GM12873 (cell line): ENCODE results near the gene SP4.

ENCODE experiments used
- TF ChIP-seq, protein P1 (sequence below): IDR thresholded peaks from 2 replicates; pipeline ENCODE4 v1.5.1; 2012; ENCODE audit warnings: low read depth, mild to moderate bottlenecking, moderate library complexity, low read length, control low read depth; ENCODE audit not compliant: insufficient read depth; ENCODE audit errors: missing control alignments

The SP4 gene

GRCh38 chr7:21514062-21514461 is 86.2 kb downstream of the SP4 start:
- TF ChIP-seq, protein P1, sequence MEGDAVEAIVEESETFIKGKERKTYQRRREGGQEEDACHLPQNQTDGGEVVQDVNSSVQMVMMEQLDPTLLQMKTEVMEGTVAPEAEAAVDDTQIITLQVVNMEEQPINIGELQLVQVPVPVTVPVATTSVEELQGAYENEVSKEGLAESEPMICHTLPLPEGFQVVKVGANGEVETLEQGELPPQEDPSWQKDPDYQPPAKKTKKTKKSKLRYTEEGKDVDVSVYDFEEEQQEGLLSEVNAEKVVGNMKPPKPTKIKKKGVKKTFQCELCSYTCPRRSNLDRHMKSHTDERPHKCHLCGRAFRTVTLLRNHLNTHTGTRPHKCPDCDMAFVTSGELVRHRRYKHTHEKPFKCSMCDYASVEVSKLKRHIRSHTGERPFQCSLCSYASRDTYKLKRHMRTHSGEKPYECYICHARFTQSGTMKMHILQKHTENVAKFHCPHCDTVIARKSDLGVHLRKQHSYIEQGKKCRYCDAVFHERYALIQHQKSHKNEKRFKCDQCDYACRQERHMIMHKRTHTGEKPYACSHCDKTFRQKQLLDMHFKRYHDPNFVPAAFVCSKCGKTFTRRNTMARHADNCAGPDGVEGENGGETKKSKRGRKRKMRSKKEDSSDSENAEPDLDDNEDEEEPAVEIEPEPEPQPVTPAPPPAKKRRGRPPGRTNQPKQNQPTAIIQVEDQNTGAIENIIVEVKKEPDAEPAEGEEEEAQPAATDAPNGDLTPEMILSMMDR: no peak

GRCh38 chr7:21524680-21525079 is 96.8 kb downstream of the SP4 start:
- TF ChIP-seq, protein P1: no peak

DNA sequence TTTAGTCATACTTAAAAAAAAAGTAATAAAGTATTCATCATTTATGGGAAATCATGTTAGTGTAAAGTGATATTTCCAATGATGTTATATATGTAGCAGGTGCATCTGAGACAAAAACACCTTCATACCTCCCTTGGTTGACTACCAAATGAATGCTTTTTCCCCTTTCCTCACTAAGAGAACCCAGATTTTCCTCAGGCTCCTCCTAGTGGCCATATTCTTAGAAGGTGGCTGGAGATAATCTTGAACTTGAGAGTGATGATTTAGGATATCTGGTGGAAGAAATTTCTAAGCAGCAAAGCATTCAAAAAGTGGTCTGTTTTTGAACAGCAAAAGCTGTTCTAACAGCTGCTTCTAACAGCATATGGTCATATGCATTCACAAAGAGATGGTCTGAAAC is 98.1 kb downstream of the SP4 start:
- TF ChIP-seq, protein P1: peak; percentile 52

DNA sequence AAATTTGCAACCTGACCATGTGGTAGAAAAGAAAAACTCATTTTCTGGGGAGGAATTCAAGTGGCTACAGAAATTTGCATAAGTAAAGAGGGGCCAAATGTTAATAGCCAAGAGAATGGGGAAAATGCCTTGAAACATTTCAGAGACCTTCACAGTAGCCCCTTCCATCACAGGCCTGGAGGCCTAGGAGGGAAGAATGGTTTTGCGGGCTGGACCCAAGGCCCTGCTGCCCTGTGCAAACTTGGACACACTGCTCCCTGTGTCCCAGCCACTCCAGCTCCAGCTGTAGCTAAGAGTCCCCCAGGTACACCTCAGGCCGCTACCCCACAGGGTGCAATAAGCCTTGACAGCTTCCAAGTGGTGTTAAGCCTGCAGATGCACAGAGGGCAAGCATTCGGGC is 98.6 kb downstream of the SP4 start:
- TF ChIP-seq, protein P1: no peak

- TF ChIP-seq, protein P1: no peak
These were observed 111.1 kb downstream of the SP4 start for GRCh38 chr7:21538936-21539495.

- TF ChIP-seq, protein P1: no peak
These were observed 115.1 kb downstream of the SP4 start, which contains the start of gene DNAH11 for GRCh38 chr7:21542891-21543527. Gene DNAH11 (plus strand): TSS chr7:21543039. CDS start chr7:21543246, 207 bp downstream.

DNA sequence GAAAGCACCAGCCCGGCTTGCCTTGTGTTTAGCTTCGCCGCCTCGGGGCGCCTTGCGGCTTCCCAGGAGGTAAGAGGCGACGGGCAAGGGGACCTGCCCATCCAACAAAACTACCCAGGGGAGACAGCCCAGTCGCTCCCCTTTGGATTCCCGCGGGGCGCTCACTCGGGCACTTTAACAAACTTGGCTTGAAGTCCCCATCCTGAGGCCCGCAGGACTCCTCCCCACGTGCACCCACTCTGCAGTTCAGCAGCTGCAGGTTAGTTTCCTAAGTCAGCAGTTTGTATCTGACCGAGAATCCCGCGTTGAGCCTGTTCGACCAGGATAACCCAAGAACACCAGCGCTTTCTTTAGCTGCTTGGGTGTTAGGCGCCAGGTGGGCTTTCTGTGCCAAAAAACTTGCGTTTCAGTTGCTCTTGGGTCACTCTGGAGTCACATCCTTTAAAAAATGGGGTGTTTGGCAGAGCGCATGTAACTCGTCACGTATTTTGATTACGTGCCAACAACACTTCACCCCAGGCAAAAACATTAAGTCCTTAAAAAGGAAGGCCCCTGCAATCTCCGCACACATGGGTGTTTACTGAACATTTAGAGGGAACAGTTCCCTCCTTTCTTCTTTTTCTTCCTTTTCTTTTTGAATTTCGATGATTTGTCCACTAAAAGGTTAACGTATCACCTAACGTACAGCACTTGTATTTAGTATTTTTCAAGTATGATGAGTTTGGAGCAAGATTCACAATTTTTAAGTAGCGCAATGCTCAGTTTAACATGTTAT is 115.8 kb downstream of the SP4 start:
- TF ChIP-seq, protein P1: no peak
